Stimulated activated CD4-positive, alpha-beta T cell treated with anti-CD3 and anti-CD28 coated beads, Interleukin-12 subunit alpha, Interleukin-12 subunit beta, amount 100 ng/mL, for 24 hours (primary cell): ENCODE measurements around the gene PCK2.

Experiments
- DNase-seq, 2 experiments: peaks; one replicate each; pipeline ENCODE4 v3.0.0-alpha.2; 2020; ENCODE audit warnings: low read depth in 2 of 2

PCK2 gene

DNA sequence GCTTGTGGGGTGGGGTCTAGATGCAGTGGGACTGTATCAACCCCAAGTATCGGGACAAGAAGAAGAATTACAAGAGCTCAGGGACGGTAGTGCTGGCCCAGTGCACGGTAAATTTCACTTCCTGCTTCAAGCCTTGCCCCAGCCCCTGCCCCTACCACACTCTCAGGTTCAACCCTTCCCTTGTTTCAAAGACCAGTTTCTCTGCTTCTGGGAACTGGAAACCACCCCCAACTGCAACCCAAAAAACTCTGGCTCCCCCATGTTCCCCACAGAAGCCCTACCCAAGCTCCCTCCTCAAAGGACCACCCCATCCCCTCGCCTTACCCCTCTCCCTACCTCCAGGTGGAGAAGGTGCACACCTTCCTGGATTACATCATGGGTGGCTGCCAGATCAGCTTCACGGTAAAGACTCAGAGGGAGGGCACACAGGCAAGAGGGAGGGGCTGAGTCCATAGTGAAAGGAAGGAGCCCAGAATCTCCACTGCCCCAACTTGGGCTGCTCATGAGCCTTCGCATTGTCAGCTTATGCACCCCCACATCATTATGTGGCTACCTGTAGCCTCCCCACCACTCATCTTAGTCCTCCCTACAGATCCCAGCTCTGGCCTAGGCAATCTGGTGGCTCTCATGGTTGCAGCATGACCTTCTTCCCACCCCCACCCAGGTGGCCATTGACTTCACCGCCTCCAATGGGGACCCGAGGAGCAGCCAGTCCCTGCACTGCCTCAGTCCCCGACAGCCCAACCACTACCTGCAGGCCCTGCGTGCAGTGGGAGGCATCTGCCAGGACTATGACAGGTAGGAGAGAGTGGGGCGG, 18.4 kb upstream of the PCK2 start:
- no peak for DNase-seq

DNA sequence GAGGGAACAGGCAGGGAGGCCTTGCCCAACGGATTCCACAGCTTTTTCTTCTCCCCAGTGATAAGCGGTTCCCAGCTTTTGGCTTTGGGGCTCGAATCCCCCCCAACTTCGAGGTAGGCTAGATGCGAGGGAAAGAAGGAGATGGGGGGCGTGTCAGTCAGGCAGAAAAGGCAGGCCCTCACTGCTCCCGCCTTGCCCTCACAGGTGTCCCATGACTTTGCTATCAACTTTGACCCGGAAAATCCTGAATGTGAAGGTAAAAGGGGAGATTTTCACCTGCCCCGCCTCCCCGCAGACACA, 17.9 kb upstream of the PCK2 start:
- DNase-seq = no peak

DNA sequence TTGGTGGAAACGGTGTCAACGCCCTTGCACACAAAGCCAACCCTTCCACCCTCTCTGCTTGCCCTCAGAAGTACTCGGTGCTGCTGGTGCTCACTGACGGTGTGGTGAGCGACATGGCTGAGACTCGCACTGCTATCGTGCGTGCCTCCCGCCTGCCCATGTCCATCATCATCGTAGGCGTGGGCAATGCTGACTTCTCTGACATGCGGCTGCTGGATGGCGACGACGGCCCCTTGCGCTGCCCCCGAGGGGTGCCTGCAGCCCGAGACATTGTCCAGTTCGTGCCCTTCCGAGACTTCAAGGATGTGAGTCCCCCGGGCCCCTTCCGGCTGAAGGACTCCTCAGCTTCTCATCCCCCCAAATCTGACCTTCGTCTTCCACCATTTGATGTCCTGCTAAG, 17.0 kb upstream of the PCK2 start:
- no peak for DNase-seq

DNA sequence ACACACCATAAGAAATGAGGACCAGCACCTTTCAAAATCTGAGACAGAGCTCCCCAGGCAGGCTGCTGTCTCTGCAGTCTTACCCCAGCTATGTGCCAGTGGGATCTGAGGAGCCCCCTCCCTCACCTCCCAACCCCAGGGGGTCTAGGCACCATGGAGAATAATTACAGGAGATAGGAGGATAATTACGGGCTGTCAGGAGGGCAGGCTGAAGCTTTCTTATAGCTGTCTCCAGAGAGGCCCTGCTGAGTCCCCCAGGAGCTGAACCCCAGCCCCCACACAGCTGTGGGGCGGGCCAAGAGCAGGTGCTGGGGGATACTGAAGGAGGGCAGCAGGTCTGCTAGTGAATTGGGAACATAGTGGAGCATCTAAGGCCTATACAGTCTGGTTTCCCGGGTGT, 16.0 kb upstream of the PCK2 start:
- no peak for DNase-seq

DNA sequence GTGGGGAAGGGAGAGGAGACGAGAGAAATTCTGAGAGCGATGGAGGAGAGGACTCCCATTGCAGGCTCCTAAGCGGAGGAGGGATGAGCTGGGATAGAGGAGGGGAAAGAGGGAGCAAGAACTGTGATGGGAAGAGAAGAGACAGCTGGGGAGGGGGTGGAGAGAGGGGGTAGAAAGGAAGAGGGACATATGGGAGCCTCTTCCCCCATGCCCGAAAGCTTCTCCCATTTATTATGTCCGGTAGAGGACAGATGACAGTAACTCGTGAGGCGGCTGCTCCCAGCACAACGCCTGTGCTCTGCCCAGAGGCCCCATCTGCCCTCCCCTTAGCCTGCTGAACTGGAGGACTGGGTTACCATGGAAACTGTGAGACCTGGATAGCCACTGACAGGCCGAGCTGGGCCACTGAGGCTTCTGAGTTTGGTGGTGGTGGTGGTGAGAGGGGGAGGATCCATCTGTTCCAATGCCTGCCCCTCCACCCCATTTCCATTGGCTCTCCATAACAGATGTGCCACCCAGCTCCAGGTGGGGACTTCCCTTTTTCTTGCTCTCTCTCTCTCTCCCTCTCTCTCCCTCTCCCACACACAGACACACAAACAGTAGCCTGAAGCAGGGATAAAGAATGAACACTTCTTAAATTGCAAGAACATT, 14.5 kb upstream of the PCK2 start:
- no peak for DNase-seq

DNA sequence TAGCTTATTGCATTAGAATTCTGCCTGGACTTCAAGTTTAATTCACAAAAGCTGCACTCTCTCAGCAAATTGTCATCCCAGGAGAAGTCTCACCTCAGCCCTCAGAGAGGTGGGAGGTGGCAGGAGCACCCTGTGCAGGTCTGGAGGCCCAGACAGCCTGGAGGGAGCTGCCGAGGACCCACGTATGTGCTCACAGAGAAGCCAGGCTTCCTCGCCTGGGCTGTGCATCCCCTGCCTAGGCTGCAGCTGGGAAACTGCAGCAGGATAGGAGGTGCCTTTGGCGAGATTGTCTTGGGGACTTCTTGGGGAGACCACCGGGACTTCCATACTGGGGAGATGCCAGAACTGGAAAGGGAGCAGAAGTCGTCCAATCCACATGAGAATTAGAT, 14.0 kb upstream of the PCK2 start:
- no peak for DNase-seq

DNA sequence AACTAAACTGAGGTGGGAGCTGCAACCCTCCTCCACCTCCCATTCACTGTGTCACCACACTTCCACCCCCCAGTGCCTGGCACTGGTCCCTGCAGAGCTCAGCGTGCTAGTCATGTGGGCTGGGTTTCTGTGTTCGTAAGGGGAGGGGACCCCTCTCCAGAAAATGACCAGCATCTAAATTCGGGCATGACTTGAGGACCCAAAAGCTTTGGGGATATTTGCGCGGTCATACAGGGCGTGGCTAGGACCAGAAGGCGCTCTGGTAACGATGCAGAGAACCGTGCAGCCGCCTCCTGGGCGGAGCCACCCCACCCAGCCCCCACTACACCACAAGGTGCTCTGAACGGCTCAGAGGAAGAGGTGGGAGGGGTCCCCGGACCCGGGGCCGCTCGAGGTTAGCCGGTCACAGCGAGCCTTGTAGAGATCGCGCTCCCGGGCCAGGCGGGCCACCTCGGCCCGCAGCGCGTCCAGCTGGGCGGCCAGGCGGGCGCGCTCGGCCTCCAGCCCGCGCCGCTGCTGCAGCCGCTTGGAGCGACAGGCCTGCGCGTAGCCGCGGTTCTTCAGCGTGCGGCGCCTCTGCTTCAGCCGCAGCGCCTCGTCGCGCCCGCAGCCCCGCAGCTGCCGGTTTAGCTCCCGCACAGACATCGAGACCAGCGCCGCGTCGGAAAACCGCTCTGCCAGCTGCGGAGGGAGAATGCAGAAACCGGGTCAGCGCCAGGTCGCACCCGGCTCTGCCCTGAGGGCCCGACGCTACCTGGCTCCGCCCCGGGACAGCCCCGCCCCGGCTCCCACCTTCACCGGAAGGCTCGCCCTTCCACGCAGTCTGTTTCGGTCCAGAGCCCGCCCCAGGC, 13.0 kb upstream of the PCK2 start:
- DNase-seq = peak; percentile 54 to 71

DNA sequence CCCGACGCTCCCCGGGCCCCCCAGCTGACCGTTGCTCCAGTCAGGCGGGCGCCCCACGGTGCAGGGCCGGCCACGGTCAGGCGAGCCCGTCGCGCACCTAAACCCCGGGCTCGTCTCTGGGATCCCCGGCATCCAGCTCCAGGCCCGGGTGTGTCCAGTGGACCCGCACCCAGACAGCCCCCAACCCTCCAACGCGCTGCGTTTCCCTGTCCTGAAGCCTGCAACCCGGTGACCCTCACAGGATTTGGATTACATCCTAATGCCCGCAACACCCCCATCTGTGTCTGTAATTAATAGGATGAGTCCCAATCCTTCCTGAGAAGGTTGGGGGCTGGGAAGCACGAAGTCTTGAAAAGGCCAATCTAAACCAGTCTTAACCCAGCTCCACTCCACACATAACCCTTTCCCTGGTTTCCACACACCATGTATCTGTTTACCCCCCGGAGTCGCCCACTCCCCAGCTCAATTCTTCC, 12.3 kb upstream of the PCK2 start:
- DNase-seq = no peak

DNA sequence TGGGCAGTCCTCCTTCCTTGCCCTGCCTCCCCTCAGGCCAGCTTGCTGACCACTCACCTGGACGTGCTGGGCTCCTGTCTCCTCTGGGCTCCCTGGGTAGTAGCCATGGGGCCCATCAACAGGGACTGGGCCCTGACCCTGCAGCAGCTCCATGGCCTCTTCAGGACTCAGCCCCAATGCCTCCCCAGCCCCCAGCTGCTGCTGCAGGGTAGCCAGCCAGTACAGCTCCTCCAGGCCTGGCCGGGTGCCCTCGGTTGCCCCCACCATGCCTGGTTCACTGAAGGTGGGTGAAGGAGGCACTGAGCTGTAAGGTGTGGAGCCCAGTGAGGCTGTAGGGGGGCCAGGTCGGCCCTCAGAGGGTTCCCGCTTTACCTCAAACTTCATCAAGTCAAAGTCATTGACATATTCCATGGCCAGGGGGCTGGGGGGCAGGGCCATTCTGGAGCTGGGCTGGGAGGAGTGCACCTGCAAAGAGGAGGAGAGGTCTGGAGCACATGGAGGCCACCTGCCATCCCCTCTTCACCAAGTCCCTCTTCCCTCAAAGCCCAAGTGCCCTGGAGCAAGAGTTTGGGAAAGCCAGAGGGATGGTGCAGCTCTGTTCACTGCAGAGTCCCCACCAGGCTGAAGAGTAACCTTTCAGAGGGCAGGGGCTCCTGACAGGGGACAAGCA, 11.6 kb upstream of the PCK2 start:
- no peak for DNase-seq

DNA sequence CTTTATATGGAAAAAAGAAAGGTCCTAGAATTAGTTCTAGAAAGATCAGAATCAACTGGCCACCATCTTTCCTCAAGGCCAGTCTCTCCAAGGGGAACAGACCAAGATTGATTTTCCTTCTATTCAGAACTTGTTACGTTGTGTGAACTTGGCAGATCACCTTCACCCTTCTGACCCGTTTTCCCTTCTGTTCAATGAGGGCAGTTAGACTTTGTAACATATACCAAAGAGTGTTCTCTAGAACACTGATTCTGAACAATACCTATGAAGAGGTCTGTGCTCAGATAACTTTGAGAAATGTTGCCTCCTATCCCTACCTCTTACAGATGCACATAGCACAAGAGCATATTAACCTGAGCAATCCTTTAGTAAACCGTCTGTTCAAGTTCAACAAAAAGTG, 10.6 kb upstream of the PCK2 start:
- DNase-seq = no peak

DNA sequence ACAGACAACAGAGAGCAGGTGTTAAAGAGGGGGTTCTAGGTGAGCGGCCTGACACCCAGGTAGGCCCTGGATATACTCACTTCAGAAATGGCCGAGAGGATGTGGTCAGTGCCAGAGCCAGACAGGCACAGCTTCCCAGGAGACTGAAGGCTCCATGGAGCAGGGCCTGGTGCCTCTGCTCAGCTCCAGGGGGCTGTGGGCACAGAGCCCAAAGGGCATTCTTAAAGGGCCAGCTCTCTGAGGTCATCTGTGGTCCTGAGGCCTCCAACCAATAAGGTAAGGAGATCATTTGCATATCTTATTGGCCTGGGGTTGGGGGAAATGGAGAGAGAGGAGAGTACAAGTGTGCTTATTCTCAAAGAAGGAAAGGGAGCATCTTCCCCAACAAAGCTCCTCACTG, 9.7 kb upstream of the PCK2 start:
- no peak for DNase-seq

DNA sequence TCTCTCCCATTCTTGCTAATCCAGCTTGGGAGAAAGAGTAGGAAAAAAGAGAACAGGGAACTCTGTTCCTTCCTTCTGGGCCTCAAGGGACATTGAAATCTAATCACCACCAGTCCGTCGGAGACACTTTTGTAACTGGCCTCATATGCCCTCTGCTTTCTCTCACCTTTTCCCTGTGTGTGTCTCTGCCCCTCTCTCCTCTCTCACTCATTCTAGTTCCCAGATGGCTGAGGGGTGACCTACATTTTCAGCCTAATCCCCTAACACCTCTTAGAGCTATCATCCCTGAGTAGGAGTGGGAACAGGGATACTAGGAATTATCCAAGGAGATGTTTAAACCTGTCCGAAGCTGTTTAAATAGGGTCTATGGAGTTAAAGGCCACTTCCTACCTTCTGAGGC, 8.9 kb upstream of the PCK2 start:
- no peak for DNase-seq

DNA sequence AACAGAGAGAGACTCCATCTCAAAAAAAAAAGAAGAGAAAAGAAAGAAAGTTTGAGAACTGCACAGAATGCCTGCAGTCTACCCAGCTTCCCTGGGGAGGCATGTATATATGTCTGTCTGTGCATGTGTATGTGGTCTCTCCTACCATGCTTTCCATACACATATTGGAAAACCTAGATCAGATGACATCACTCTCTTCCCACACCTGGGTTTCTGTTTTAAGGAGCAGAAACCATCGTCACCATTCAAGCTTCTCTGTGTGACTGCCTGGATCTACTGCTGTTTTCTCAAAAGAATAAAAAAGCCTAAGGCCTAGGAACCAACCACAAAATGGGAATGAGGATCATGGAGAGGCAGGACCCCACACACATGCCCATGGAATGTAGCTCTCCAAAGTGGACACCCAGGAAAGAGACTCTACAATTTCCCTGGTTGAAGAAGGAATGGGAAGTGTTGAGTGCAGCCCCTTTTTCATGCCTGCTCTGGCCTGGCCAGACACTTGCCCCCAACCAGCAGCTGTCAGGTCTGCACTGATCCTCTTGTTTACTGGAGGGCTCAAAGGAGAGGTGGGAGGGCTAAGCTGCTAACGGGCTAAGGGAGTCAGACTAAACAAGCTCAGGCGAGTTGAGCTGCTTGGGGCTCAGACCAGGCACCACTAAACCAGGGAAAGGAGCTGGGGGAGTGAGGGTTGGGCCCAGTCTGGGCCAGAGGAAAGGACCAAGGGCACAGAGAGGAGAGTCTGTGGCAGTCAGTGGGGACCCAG, 7.7 kb upstream of the PCK2 start:
- no peak for DNase-seq

DNA sequence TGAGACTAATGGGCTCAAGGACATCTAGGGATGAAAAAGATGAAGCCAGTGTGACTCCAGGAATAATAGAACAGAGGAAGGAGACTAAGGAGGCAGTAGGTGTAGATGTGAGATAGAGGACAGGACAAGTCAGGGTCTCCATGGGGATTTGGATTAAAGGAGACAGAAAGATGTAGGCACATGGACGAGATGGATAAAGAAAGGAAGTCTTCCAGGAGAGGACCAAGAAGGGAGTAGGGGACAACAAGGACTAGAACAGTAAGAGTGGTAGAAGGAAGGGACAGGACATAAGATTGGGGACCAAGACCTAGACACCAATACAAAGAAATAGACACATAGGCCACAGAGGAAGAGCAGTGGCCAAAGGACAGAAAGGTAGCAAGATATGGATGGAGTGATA, 7.1 kb upstream of the PCK2 start:
- no peak for DNase-seq

DNA sequence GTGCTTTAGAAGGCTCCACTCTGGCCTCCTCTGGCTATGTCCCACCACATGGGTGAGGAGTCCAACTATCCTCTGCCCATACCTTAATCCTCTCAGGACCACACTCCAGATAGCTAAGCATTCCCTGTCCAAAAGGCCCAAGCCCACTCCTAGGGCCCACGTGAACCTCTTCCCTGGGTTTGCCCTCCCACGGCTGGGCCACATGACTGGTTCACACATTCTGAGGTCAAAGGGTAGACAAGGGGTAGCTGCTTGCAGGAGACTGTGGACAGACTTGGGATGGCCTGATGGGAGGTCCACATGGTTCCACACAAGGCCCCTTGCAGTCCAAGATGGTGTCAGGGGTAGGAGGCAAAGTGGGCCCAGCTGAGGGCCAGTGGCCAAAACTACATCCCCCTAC, 6.0 kb upstream of the PCK2 start:
- DNase-seq = no peak

DNA sequence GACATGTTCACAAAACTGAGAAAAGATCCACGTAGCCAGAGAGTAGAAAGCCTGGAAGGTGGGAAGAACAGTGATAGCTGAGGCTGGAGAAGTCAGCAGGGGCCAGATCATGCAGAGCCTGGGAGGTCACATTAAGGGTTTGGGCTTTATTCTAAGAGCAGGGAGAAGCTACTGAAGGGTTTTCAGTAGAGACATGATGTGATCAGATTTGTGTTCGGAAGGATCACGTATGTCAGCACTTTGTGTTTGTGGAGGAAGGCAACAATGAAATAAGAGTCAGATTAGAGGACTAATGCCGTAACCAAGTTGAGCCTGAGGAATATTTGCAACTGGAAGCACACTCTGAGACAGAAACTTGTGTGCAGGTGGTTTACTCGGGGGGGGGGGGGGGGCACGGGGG, 4.2 kb upstream of the PCK2 start:
- DNase-seq = no peak

DNA sequence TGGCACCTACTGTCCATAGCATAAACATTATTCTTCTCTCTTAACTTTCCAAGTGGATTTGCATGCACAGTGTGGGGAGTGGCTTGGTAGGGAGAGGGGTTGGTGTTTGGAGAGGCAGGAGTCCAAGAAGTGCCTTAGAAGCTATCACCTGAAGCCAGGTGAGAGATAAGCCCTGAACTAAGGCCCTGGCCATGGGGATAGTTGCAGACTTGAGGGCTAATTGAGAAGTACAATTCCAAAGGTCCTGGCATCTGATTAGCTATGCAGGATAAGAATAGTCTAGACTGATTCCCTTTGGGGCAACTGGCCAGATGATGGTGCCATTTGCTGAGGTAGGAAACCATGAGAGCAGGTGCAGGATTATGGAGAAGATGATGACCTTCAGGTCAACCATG, 2.0 kb upstream of the PCK2 start:
- DNase-seq = no peak

DNA sequence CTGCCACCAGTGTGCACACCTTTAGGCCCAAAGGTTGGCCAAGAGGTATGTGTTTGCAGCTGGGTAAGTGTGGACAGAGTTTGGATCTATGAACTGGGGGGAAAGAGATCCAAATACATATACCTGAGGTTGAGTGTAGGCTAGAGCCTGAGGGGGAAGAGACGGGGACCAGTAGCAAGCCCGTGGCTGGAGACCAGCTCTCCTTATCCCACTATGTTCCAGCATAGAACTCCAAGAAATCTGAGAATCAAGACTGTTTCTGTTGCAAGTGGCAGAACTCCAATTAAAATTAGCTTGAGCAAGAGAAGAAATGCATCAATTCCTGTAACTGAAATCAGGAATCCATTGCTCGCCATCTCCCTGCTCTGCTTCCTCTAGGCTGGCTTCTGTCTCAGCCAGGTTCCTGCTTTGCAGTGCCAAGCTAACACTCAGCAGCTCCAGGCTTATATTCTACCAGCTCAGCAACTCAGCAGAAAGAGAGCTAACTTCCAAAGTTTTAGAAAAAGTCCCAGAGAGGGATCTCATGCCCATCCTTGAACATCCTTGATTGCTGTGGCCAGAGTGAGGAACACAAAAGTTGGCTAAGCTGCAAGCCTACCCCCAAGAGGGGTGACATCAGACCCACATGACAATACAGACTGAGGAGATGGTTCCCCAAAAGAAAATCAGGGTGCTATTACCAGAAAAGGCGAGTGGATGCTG, 1.5 kb upstream of the PCK2 start:
- DNase-seq = no peak

DNA sequence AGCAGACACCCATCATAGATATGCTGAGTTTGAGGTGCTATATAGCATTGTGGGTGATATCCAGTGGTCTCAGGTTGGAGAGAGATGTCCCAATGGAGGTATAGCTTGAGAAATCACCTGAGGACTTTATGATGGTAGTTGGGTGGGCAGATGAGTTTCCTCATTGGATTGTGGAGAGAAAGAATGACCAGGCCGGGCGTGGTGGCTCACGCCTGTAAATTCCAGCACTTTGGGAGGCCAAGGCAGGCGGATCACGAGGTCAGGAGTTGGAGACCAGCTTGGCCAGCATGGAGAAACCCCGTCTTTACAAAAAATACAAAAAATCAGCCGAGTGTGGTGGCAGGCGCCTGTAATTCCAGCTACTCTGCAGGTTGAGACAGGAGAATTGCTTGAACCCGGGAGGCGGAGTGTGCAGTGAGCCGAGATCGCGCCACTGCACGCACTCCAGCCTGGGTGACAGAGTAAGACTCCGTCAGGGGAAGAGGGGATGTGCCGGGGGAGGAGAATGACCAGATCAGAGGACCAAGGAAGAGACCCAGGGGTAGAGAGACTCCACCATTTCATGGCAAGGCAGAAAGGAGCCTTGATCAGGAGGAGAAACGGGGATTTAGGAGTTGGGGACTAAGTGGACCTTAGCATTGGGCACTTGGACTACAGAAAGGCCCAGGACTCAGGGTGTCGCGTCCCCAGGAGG, 757 bp upstream of the PCK2 start:
- no peak for DNase-seq

DNA sequence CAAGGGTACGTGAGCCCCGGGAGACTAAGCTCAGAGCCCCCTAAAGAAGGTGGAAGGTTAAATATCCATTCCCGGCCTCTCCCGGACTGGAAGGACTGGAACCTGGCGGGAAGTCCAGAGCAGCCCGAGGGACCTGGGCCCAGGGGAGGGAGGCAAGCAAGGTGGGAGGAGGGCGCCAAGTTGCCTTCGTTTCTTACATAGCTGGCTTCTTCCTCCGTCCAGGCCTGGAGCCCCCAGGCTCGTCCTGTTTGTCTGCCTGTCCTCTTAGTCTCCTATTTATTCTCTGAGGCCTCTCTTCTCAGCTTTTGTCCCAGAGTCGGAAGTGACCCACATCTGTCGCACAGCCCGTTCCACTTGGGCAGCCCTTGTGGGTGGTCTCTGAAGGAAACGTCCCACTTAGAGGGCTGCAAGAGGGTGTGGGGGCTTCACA, 745 bp downstream of the PCK2 start:
- DNase-seq = no peak
